Stimulated activated effector memory CD8-positive, alpha-beta T cell treated with anti-CD3 and anti-CD28 coated beads, Interleukin-12 subunit alpha, Interleukin-12 subunit beta, amount 100 ng/mL, for 72 hours (primary cell): ENCODE measurements around the gene TTYH1.
"Not testable (repeated sequence)": the region's sequence is repeated elsewhere in the genome, so short reads cannot be mapped to it uniquely, and the experiment has no call there.

Source experiments
- ATAC-seq: fragments of 150-1000 bp; cut with Tn5 transposase; 2 replicates; pipeline ENCODE4 v1.10.0; 2021
- DNase-seq, 2 donors: peaks; one replicate each; pipeline ENCODE4 v3.0.0; 2021 to 2022; ENCODE audit warnings: low spot score in 2 of 2
- H3K27ac Mint-ChIP-seq: one replicate; pipeline ENCODE4 v1.8.0; 2022; ENCODE audit warnings: mild to moderate bottlenecking, mixed read lengths
- H3K36me3 Mint-ChIP-seq: one replicate; pipeline ENCODE4 v1.8.0; 2022; ENCODE audit warnings: mild to moderate bottlenecking, mixed read lengths
- H3K4me1 Mint-ChIP-seq: one replicate; pipeline ENCODE4 v1.8.0; 2022; ENCODE audit warnings: mixed read lengths
- H3K4me3 Mint-ChIP-seq: one replicate; pipeline ENCODE4 v1.8.0; 2022; ENCODE audit warnings: mild to moderate bottlenecking, mixed read lengths
- H3K9me3 Mint-ChIP-seq: one replicate; pipeline ENCODE4 v1.8.0; 2022; ENCODE audit warnings: mixed read lengths

The TTYH1 gene

GRCh38 chr19:54415208-54415900 lies at the start of gene TTYH1:
Gene TTYH1 (plus strand): TSS chr19:54415464. CDS start chr19:54415553, 89 bp downstream.
- peaks cover 5% of the 10 kb centered on the region for H3K9me3 Mint-ChIP-seq
- ATAC-seq (no peak), DNase-seq (no peak)
- no peak within 1 kb of the TSS for H3K27ac Mint-ChIP-seq
- H3K4me3 Mint-ChIP-seq, result no peak within 1 kb of the TSS
- peaks cover 29% of the 10 kb centered on the region for H3K4me1 Mint-ChIP-seq
- peaks cover 15% of the 10 kb centered on the region for H3K36me3 Mint-ChIP-seq

- not testable (repeated sequence) for DNase-seq, H3K27ac Mint-ChIP-seq, H3K4me3 Mint-ChIP-seq, H3K9me3 Mint-ChIP-seq, H3K36me3 Mint-ChIP-seq, ATAC-seq
- peaks cover 72% of the 10 kb centered on the region for H3K4me1 Mint-ChIP-seq
Observed at GRCh38 chr19:54365798-54366197, 49.5 kb upstream of the TTYH1 start.

- no peak for ATAC-seq
- no peak overlapping the region for H3K27ac Mint-ChIP-seq
- peaks cover 67% of the 10 kb centered on the region for H3K4me1 Mint-ChIP-seq
- no peak overlapping the region for H3K4me3 Mint-ChIP-seq
- H3K36me3 Mint-ChIP-seq, result no peaks in the 10 kb centered on the region
- no peaks in the 10 kb centered on the region for H3K9me3 Mint-ChIP-seq
- no peak for DNase-seq
Observed at GRCh38 chr19:54366811-54367210, 48.5 kb upstream of the TTYH1 start.

GRCh38 chr19:54369082-54369687 lies 46.1 kb upstream of the TTYH1 start:
- no peaks in the 10 kb centered on the region for H3K36me3 Mint-ChIP-seq
- peak overlapping the region; percentile 65 for H3K4me3 Mint-ChIP-seq
- peaks cover 60% of the 10 kb centered on the region for H3K4me1 Mint-ChIP-seq
- no peaks in the 10 kb centered on the region for H3K9me3 Mint-ChIP-seq
- ATAC-seq (no peak), DNase-seq (no peak)
- no peak overlapping the region for H3K27ac Mint-ChIP-seq

- Mint-ChIP-seq H3K4me1 (peaks cover 55% of the 10 kb centered on the region), H3K27ac (peak overlapping the region; percentile 13), H3K4me3 (peak overlapping the region; percentile 65)
- DNase-seq, H3K9me3 Mint-ChIP-seq, ATAC-seq, H3K36me3 Mint-ChIP-seq: not testable (repeated sequence)
Observed at GRCh38 chr19:54369688-54370433, 45.4 kb upstream of the TTYH1 start.

- ATAC-seq (peak; percentile 94), DNase-seq (peak; percentile 24 to 62)
- H3K9me3 Mint-ChIP-seq, H3K36me3 Mint-ChIP-seq: not testable (repeated sequence)
- Mint-ChIP-seq H3K27ac (peak overlapping the region; percentile 13), H3K4me1 (peaks cover 57% of the 10 kb centered on the region), H3K4me3 (peak overlapping the region; percentile 65)
Observed at GRCh38 chr19:54370434-54370796, 44.8 kb upstream of the TTYH1 start.

GRCh38 chr19:54371453-54371852 lies 43.8 kb upstream of the TTYH1 start:
- not testable (repeated sequence) for H3K36me3 Mint-ChIP-seq, DNase-seq, ATAC-seq, H3K4me3 Mint-ChIP-seq, H3K9me3 Mint-ChIP-seq, H3K27ac Mint-ChIP-seq
- H3K4me1 Mint-ChIP-seq, result peaks cover 53% of the 10 kb centered on the region

GRCh38 chr19:54373781-54374631 lies 41.3 kb upstream of the TTYH1 start:
- DNase-seq, result no peak
- no peak overlapping the region for H3K4me3 Mint-ChIP-seq

GRCh38 chr19:54375181-54375938 lies 39.9 kb upstream of the TTYH1 start:
- Mint-ChIP-seq H3K4me1 (peaks cover 55% of the 10 kb centered on the region), H3K27ac (peak overlapping the region; percentile 26), H3K4me3 (peak overlapping the region; percentile 8)
- H3K9me3 Mint-ChIP-seq, DNase-seq, H3K36me3 Mint-ChIP-seq, ATAC-seq: not testable (repeated sequence)

More at GRCh38 chr19:54373781-54374631, 41.3 kb upstream of the TTYH1 start:
- Mint-ChIP-seq H3K4me1 (peaks cover 60% of the 10 kb centered on the region), H3K27ac (peak overlapping the region; percentile 37), H3K9me3 (no peaks in the 10 kb centered on the region), H3K36me3 (no peaks in the 10 kb centered on the region)
- no peak for ATAC-seq

- Mint-ChIP-seq H3K4me1 (peaks cover 54% of the 10 kb centered on the region), H3K4me3 (no peak overlapping the region), H3K9me3 (peaks cover 2% of the 10 kb centered on the region), H3K36me3 (no peaks in the 10 kb centered on the region), H3K27ac (no peak overlapping the region)
- DNase-seq (no peak), ATAC-seq (no peak)
Observed at GRCh38 chr19:54376610-54377285, 38.5 kb upstream of the TTYH1 start.

- Mint-ChIP-seq H3K27ac (no peak overlapping the region), H3K4me1 (peaks cover 46% of the 10 kb centered on the region), H3K4me3 (no peak overlapping the region), H3K36me3 (no peaks in the 10 kb centered on the region), H3K9me3 (peaks cover 2% of the 10 kb centered on the region)
- ATAC-seq, result no peak
- DNase-seq, result no peak
Observed at GRCh38 chr19:54379187-54379678, 36.0 kb upstream of the TTYH1 start.

GRCh38 chr19:54380897-54381296 lies 34.4 kb upstream of the TTYH1 start:
- H3K27ac Mint-ChIP-seq, result no peak overlapping the region
- ATAC-seq (no peak), DNase-seq (no peak)
- H3K36me3 Mint-ChIP-seq, result no peaks in the 10 kb centered on the region
- H3K4me3 Mint-ChIP-seq, result no peak overlapping the region
- H3K9me3 Mint-ChIP-seq, result peaks cover 2% of the 10 kb centered on the region
- peaks cover 39% of the 10 kb centered on the region for H3K4me1 Mint-ChIP-seq

GRCh38 chr19:54382041-54382440 lies 33.2 kb upstream of the TTYH1 start:
- not testable (repeated sequence) for H3K36me3 Mint-ChIP-seq, ATAC-seq, H3K27ac Mint-ChIP-seq, H3K9me3 Mint-ChIP-seq, DNase-seq, H3K4me3 Mint-ChIP-seq
- H3K4me1 Mint-ChIP-seq, result peaks cover 32% of the 10 kb centered on the region

GRCh38 chr19:54383330-54383729 lies 31.9 kb upstream of the TTYH1 start:
- ATAC-seq, result no peak
- peak overlapping the region; percentile 36 for H3K4me3 Mint-ChIP-seq
- peak overlapping the region; percentile 33 for H3K27ac Mint-ChIP-seq
- DNase-seq, result no peak
- peaks cover 35% of the 10 kb centered on the region for H3K4me1 Mint-ChIP-seq
- H3K9me3 Mint-ChIP-seq, result peaks cover 2% of the 10 kb centered on the region
- no peaks in the 10 kb centered on the region for H3K36me3 Mint-ChIP-seq
